Right lung (tissue), 5 donors: Measurements from ENCODE around the gene ASPSCR1. TPM values are rescaled to one million over a fixed set of nuclear protein-coding genes. Genes with fewer than 3 reads are reported as not detected.
A peak's percentile ranks its signal among the peaks of the same experiment; 100 is the strongest.
"Not testable (repeated sequence)": the region's sequence is repeated elsewhere in the genome, so short reads cannot be mapped to it uniquely, and the experiment has no call there.

Experiments
- DNase-seq, 2 donors: peaks; one replicate each; pipeline ENCODE4 v3.0.0-alpha.2; 2013
- polyA plus RNA-seq, 5 donors: library from polyadenylated mRNA; unstranded; fragments of 120-200 nt; gene quantifications; one replicate each; pipeline versions ENCODE4 v1.2.1 to v1.2.3, GENCODE V29; 2013; ENCODE audit warnings: inconsistent platforms in 1 of 5, low replicate concordance in 1 of 5; ENCODE audit not compliant: insufficient read length in 5 of 5, insufficient read depth in 1 of 5

Gene ASPSCR1
- polyA plus RNA-seq, 5 donors = 32.9 to 68.3 (median 44.6) TPM

GRCh38 chr17:82038796-82039409 lies 61.5 kb downstream of the ASPSCR1 start:
- not testable (repeated sequence) for DNase-seq

- no peak for DNase-seq
These were observed 62.4 kb downstream of the ASPSCR1 start for GRCh38 chr17:82039695-82040299.

- no peak for DNase-seq
These were observed 63.9 kb downstream of the ASPSCR1 start for GRCh38 chr17:82041144-82041814.

GRCh38 chr17:82042649-82043048 lies 65.2 kb downstream of the ASPSCR1 start:
- no peak for DNase-seq

GRCh38 chr17:82043507-82043906 lies 66.1 kb downstream of the ASPSCR1 start:
- no peak for DNase-seq

- no peak for DNase-seq
These were observed 68.6 kb downstream of the ASPSCR1 start for GRCh38 chr17:82045936-82046484.

GRCh38 chr17:82046903-82047302 lies 69.5 kb downstream of the ASPSCR1 start:
- no peak for DNase-seq

GRCh38 chr17:82047379-82047778 lies 70.0 kb downstream of the ASPSCR1 start:
- DNase-seq = no peak

GRCh38 chr17:82047914-82048570 lies 70.6 kb downstream of the ASPSCR1 start:
- DNase-seq = no peak

- DNase-seq = no peak
These were observed 71.1 kb downstream of the ASPSCR1 start for GRCh38 chr17:82048571-82048971.

GRCh38 chr17:82049106-82049505 lies 71.7 kb downstream of the ASPSCR1 start:
- DNase-seq = no peak

GRCh38 chr17:82049521-82049971 lies 72.1 kb downstream of the ASPSCR1 start:
- DNase-seq = no peak

GRCh38 chr17:82050152-82050760 lies 72.8 kb downstream of the ASPSCR1 start:
- DNase-seq = no peak

- no peak for DNase-seq
These were observed 73.6 kb downstream of the ASPSCR1 start for GRCh38 chr17:82050761-82051641.

GRCh38 chr17:82051776-82052637 lies 74.6 kb downstream of the ASPSCR1 start, which contains the start of the genes GPS1 and RFNG:
Gene GPS1, plus strand, starts transcription at chr17:82051898. Its CDS starts 34 bp downstream, at chr17:82051932.
Gene RFNG, minus strand, starts transcription at chr17:82051811. Its CDS starts 45 bp downstream, at chr17:82051766.
- peak in 1 of 2 donors; percentile 42 for DNase-seq

- no peak for DNase-seq
These were observed 75.2 kb downstream of the ASPSCR1 start for GRCh38 chr17:82052638-82053059.

GRCh38 chr17:82053130-82053529 lies 75.7 kb downstream of the ASPSCR1 start:
- DNase-seq = no peak

GRCh38 chr17:82053556-82054263 lies 76.3 kb downstream of the ASPSCR1 start:
- no peak for DNase-seq
